ENCODE data around the gene MRPS18B.

MRPS18B gene

DNA sequence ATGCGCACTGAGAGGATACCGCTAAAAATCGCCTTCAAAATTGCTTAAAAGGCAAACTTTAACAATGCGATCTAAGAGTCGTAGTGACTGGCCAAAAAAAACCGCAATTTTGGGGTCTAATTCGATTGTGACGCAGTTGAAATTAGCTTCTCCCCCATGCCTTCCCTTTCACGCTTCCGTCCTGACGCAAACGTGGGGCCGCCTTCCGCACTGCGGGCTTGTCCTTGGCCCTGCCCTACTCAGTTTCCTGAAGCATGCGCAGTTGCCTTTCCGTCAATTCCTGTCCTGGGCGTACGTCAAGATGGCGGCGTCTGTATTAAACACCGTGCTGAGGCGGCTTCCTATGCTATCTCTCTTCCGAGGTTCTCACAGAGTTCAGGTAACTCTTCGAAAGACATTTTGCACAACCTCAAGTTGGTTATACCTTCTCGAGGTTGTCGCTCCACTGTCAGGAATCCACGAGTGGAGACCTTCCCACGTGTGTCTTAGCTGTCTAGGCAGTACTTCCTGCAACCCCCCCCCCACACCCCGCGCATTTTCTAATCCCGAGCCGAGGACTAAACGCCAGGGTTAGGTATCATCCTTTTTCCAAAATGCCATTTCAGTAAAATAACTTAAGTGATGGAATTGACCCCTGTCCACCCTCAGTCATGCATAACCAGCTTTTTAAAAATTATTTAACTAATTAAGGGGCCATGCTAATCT lies at the start of gene MRPS18B:
TSS of gene MRPS18B (plus strand) at position 276 of the 705 bp plus-strand sequence. CDS start at position 302, 26 bp downstream.
- peak; percentile 99 for DNase-seq (ENCODE audit: low spot score)

DNA sequence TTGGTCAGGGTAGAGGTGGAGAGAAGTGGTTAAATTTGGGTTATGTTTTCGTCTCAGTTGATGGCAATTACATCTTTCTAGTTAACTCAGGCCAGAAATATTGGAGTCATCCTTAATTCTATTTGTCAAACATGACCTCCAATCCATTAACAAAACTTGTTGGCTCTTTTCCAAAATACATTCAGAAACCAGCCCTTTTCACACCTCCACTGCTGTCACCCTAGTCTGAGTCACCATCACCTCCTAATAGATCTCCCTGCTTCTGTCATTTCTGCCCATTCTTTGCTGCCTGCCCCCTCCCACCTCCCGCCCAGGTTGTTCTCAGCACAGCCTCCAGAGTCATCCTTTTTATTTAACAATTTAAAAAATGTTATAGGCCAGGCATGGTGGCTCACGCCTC lies 49.4 kb upstream of the MRPS18B start:
- no peak for DNase-seq (ENCODE audit: low spot score)

DNA sequence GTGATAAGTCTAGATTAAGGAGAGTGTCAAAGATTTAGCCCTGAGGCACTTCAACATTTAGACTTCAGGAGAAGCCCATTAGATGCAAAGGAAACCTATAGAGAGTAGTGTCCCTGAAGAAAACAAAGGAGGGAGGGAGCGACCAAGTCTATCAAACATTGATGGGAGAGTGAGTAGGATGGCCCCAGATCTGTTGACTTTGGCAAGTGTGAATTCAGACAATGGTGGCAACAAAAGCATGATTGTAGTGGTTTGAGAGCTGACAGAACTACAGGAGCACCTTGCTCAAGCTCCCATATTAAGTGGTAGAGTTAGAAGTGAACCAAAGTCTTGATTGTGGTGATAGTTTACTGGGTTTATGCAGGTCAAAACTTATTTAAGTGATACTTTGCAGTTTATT lies 47.4 kb upstream of the MRPS18B start:
- DNase-seq (ENCODE audit: low spot score), result no peak

DNA sequence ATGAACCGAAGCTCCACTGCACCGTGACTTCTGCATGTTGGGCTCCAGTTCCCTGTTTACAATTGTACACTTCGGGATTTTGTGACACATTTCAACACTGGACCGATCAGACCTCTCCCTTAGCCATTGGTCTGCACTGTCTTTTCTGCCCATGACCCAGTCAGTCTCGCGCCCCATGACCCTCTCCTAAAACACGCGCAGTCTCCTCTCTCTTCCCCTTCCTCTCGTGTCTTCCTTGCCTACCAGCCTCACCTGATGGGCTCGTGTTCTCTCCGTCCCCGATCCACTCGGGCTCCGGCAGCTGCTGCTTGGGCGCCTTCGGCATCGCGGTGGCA lies 46.9 kb upstream of the MRPS18B start:
- DNase-seq (ENCODE audit: low spot score), result no peak

DNA sequence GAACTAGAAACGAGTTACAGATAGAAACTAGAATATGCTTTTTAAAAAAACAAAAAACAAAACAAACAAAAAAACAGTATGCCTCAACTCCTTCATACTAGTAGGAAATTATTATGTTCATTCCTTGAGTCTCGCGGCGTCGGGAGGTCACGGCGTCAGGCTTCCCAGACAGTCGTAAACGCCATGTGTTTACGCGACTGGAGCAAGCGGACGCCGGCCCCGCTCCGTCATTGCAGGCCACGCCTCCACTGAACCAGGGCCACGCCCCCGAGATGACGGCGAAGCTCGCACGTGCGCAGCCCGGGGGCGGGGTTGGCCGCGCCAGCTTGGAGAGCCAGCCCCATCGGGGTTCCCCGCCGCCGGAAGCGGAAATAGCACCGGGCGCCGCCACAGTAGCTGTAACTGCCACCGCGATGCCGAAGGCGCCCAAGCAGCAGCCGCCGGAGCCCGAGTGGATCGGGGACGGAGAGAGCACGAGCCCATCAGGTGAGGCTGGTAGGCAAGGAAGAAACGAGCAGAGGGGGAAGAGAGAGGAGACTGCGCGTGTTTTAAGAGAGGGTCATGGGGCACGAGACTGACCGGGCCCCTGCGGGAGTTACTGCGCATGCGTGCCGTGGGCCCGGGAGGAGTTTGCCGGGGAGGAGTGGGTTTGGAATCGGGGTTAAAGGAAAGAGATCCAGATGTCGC lies 46.4 kb upstream of the MRPS18B start, which contains the start of gene ABCF1:
TSS of gene ABCF1 (plus strand) at position 368 of the 687 bp plus-strand sequence. CDS start at position 414, 46 bp downstream.
- peak; percentile 98 for DNase-seq (ENCODE audit: low spot score)

DNA sequence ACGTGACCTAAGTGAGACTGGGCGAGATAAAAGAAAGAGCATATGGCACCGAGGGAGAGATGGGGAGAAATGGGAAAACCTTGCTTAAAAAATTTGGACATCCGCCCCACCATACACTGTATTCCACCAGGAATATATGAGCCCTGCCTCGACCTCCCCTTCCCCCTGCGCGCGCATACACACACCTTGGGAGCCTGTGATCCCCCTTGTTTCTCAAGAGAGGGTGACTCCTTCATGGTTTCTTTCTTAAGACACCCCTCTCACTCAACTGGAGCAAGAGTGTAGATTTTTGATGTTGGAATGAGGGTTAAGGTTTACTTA lies 45.9 kb upstream of the MRPS18B start:
- no peak for DNase-seq (ENCODE audit: low spot score)

DNA sequence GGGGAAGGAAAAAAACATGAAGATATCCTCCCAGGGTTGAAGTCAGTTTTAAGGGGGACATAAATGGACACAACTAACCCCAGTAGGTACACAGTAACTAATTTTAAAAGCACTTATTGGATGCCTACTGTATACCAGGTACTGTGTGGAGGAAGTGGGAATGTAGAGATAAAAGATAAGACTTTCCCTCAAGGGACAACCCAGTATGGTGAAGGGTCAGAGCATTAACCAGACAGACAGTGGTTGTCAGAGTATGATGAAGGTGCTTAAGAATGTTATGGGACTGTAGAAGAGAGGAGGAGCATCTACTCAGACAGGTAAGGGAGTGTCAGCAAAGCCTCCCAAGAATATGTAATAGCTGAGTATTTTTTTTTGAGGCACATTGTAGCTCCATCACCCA lies 45.5 kb upstream of the MRPS18B start:
- no peak for DNase-seq (ENCODE audit: low spot score)

DNA sequence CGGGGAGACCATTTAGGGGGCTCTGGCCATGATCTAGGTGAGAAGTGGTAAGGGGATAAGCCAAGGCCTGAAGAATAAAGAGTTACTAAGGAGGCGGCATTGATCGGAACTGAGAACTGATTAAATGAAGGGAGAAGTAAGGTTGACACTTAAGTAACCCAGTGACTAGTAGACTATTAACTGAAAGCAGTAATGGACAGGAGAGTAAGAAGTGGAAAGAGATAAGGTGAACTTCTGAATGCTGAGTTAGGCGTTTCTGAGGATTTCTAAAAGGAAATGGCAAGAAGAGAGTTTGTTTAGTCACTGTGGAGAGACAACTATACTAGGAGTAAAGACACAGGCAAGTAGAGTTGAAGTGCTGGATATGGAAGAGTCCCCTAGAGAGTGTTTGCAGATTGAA lies 44.5 kb upstream of the MRPS18B start:
- DNase-seq (ENCODE audit: low spot score), result no peak

DNA sequence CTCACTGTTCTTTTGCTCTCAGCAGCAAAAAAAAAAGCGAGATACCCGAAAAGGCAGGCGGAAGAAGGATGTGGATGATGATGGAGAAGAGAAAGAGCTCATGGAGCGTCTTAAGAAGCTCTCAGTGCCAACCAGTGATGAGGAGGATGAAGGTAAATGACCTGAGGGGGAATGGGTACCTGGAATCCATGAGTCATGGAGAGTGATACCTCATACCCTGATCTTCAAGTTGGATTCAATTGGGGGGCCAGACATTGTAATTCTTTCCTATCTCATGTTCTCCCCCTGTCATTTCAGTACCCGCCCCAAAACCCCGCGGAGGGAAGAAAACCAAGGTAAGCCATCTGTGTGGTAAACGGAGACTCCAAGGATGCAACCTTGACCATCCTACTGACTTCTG lies 39.6 kb upstream of the MRPS18B start:
- DNase-seq (ENCODE audit: low spot score), result no peak

DNA sequence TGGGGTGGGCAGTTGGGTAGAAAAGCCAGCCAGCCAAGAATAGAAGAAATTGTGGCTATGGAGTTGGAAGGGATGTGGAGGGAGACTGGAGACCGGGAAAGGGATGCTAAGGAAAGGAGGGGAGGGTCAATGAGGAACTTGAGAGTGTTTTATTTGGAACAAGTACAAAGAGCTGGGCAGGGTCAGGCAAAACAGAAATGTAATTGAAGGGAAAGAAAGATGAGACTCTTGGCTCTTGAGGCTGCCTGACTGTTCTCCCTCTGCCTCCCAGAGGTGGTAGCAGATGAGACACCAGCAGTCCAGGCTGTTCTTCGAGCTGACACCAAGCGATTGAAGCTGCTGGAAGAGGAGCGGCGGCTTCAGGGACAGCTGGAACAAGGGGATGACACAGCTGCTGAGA lies 33.7 kb upstream of the MRPS18B start:
- no peak for DNase-seq (ENCODE audit: low spot score)

DNA sequence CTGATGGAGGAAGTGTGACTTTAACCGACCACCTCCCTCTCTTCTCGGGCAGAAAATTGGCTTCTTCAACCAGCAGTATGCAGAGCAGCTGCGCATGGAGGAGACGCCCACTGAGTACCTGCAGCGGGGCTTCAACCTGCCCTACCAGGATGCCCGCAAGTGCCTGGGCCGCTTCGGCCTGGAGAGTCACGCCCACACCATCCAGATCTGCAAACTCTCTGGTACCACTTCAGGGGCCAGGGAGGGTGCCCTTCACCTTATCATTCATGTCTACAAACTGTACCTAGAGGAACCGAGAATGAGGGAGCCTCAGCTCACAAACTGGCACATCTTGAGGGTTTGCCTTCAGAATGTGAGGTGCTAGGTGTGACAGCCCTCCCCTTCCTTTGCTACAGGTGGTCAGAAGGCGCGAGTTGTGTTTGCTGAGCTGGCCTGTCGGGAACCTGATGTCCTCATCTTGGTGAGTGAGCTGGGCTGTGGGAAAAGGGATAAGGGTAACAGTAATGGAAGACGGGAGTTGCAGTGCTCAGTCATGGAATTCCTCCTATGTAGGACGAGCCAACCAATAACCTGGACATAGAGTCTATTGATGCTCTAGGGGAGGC lies 27.8 kb upstream of the MRPS18B start:
- no peak for DNase-seq (ENCODE audit: low spot score)

DNA sequence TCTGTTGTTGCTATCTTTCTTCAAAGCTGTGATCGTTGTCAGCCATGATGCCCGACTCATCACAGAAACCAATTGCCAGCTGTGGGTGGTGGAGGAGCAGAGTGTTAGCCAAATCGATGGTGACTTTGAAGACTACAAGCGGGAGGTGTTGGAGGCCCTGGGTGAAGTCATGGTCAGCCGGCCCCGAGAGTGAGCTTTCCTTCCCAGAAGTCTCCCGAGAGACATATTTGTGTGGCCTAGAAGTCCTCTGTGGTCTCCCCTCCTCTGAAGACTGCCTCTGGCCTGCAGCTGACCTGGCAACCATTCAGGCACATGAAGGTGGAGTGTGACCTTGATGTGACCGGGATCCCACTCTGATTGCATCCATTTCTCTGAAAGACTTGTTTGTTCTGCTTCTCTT lies 27.1 kb upstream of the MRPS18B start:
- DNase-seq (ENCODE audit: low spot score), result no peak

DNA sequence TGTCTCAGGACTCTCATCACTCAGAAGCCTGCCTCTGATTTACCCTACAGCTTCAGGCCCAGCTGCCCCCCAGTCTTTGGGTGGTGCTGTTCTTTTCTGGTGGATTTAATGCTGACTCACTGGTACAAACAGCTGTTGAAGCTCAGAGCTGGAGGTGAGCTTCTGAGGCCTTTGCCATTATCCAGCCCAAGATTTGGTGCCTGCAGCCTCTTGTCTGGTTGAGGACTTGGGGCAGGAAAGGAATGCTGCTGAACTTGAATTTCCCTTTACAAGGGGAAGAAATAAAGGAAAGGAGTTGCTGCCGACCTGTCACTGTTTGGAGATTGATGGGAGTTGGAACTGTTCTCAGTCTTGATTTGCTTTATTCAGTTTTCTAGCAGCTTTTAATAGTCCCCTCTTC lies 26.6 kb upstream of the MRPS18B start:
- no peak for DNase-seq (ENCODE audit: low spot score)

DNA sequence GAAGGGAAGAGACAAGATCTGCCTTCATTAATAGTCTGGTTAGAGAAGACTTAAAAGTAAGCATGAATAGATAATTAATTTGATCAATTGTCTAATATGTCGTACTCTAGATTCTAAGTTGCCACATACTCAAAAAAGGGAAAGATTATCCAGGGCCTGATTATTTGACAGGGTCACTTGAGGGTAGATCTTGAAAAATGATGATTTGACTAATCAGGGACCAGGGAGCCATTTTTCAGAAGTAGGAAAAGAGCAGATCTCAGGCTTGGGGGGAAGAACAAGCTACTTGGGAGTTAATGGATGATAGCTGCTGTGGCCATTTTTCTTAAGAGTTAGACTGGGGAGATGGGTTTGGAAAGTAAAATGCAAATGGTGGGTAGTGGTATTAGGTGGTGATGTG lies 25.4 kb upstream of the MRPS18B start:
- DNase-seq (ENCODE audit: low spot score), result no peak

DNA sequence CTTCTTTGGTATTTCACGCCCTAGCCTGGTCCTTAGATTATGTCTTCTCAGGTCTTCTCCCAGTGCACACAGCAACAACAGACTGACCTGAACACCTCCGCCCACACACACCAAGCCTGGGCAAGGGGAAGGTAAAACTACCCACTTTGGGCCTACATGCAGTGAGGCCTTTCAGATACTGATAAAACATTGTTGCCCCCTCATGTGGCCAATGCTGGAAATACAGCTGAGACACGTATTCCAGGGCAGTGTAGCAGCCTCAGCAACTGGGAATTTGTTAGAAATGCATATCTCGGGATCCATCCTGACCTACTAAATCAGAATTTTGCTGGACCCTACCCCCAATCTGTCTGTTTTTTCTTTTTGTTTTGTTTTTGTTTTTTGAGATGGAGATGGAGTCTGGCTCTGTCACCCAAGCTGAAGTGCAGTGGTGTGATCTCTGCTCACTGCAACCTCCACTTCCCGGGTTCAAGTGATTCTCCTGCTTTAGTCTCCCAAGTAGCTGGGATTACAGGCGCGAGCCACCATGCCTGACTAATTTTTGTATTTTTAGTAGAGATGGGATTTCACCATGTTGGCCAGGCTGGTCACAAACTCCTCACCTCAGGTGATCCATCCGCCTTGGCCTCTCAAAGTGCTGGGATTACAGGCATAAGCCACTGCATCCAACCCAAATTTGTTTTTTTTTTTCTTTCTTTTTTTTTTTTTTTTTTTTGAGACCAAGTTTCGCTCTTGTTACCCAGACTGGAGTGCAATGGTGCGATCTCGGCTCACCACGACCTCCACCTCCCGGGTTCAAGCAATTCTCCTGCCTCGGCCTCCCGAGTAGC lies 20.1 kb upstream of the MRPS18B start:
- peak; percentile 78 for DNase-seq (ENCODE audit: low spot score)

DNA sequence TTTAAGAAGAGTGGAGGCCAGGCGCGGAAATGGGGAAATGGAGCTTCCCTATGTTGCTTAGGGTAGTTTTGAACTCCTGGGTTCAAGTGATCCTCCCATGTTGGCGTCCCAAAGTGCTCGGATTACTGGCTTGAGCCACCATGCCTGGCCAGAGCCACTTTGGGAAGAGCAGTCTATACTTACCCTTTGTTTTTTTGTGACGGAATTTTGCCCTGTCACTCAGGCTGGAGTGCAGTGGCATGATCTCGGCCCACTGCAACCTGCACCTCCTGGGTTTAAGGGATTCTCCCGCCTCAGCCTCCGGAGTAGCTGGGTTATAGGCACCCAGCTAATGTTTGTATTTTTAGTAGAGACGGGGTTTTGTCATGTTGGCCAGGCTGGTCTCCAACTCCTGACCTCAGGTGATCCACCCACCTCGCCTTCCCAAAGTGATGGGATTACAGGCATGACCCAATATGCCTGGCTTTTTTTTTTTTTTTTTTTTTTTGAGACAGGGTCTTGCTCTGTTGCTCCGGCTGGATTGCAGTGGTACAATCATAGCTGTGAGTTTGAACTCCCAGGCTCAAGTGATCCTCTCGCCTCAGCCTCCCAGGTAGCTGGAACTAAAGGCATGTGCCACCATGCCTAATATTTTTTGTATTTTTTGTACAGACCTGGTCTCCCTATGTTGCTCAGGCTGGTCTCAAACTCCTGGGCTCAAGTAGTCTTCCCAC lies 18.6 kb upstream of the MRPS18B start:
- no peak for DNase-seq (ENCODE audit: low spot score)

DNA sequence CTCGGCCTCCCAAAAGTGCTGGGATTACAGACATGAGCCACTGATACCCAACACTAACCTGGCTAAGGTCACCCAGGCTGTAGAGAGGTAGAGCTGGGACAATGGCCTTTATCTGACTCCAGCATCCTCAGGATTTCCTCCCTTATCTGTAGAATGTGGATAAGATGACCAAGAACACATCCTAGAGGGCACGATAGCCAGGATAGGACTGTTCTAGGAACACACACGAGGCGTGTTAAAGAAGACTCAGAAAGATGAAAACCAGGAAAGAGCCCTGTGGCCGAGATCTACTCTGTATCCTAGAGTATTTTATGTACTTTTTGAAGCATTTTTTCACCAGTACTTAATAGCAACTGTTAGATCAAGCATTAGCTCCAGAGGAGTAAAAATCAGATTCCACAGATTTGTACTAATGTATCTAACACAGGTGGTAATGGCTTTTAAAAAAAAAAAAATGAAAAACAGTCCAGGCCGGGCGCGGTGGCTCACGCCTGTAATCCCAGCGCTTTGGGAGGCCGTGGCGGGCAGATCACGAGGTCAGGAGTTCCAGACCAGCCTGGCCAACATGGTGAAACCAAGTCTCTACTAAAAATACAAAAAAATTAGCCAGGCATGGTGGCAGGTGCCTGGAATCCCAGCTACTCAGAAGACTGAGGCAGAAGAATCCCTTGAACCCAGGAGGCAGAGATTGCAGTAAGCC lies 17.9 kb upstream of the MRPS18B start:
- DNase-seq (ENCODE audit: low spot score), result no peak

DNA sequence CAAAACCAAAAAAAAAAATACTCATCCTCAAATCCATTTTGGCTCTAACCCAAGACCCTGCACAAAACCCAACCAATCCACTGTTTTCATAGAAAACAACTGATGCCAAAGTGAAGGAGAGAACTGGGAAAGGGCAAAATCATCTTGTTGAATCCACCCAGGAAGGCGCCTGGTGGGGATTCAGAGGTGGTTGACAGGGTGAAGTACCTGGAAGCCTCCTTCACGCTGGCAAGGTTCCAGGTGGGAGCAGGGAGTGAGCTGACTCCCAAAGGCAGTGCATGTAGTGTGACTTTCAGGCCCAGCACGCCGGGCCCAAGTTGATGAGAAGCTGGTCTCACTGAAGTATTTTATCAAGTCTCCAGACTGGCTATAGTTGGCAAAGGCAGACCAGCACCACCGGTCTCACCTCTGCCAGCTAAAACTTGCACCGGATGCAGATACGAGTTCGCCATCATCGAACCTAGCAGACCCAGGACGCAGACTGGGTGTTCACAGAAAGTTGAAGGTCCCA lies 17.1 kb upstream of the MRPS18B start:
- DNase-seq (ENCODE audit: low spot score), result no peak

DNA sequence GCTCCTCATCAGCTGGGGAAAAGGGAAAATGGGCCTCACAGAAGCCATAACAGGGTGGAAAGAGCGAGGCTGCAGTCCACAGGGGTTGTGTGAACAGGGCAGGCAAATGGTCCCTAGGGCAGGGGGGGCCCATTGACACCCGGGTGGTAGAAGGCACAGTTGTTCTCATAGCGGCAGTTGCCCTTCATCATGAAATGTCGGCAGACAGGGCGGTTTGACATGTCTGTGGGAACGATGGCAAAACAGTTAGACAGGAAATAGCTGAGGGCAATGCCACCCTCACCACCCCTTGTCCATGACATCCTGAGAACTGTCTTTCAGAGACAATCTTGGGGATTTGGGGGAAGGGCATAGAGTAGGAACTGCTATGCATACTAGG lies 16.2 kb upstream of the MRPS18B start:
- DNase-seq (ENCODE audit: low spot score), result no peak

DNA sequence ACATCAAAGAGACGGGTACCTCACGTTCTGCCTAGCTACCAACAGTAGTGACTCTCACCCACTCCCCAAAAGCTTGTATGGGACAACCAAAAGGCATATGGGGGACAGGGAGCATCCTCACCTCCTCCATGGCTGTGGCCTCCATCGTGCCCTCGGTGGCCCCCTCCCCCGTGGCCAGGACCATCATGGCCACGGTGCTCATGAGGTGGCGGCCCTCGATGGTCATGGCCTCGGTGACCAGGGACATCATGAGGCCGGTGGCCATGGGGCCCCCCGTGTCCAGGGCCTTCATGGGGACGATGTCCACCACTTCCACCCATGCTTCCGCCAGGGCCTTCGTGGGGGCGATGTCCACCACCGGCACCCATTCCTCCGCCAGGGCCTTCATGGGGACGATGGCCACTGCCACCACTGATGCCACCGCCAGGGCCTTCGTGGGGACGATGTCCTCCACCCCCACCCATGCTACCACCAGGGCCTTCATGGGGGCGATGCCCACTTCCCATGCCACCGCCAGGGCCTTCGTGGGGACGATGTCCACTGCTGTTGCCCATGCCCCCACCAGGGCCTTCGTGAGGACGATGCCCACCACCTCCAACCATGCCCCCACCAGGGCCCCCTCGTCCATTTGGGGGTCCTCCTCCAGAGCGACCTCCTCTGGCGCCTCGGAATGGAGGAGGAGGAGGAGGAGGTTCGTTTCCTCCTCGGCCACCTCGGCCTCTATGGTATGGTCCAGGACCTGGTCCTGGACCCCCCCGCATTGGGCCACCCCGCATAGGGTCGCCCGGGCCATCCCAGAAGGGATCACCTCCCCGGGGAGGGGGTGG lies 15.6 kb upstream of the MRPS18B start:
- DNase-seq (ENCODE audit: low spot score), result no peak

All from Ammon's horn (tissue), 1 donor.